Fibroblast of gingiva (primary cell): Measurements from ENCODE around the gene ADCY2.

Experiments
- DNase-seq: peaks from one replicate; pipeline ENCODE4 v3.0.0-alpha.2; 2011; ENCODE audit warnings: low read depth

ADCY2 gene

DNA sequence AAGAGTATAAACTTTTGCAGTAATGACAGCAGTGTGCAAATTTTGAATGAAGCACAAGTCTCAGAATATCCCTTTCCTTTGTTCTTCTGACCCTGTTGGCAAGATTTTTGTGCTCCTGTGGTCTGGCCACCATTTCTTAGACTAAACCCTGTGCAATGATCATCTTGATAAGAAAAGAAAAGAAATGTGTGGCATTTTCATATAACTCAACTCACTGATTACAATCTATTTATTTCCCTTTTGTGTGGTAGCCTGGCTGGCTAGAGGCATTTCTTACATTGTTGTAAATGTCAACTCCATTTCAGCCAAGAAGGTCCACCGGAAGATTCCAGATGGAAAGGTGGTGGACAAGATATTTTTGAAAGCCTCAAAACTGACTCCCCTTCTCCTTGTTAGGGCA lies 41.9 kb downstream of the ADCY2 start:
- DNase-seq = no peak

DNA sequence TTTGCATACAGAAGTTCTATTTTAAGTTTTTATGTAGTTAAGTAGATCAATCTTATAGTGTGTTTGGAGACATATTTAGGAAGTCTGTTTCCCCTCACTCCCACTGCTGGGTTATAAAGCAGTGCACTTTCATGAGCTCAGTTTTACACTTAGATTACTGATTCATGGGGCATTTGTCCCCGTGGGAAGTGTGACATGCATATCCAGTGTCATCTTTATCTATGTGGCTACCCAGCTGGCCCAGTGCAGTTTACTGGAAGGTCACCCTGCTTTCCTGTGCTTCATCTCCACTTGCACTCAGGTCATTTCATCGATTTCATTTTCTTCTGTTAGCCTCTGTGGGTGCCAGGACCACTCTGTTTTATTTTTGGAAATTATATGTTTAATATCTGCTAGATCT lies 49.1 kb downstream of the ADCY2 start:
- DNase-seq = no peak

DNA sequence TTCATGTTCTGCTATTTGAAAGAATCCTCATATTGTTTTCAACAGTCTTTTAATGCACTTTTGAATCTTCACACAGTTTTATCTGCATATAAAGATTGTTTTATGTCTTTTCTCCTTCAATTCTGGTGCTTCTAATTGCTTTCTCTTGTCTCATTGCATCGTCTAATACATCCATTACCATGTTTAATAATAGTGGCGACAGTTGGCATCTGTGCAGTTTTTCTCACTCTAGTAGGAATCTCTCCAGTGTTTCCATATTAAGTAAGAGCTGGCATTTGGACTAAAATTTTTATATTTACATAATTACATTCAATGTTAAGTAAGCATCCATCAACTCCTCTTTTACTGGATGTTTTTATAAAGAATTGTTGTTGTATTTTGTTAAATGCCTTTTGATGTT lies 49.9 kb downstream of the ADCY2 start:
- no peak for DNase-seq

DNA sequence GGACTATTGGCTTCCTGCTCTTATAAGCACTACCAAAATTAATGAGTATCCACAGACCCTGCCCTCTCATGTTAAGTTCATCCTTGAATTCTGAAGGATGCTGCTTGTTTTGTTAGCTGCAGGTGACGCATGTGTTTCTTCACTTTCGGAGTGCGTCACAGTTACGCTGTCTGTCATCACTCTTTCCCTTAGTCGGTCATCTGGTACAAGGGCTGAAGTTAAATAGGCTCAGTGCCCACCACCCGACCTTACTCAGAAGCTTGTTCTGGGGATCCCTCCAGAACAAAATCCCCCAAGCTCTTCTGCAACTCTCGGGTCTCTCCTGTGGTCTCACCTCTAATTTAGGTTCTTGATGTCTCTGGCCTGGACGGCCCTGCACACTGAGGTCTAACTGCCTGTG lies 51.0 kb downstream of the ADCY2 start:
- no peak for DNase-seq

DNA sequence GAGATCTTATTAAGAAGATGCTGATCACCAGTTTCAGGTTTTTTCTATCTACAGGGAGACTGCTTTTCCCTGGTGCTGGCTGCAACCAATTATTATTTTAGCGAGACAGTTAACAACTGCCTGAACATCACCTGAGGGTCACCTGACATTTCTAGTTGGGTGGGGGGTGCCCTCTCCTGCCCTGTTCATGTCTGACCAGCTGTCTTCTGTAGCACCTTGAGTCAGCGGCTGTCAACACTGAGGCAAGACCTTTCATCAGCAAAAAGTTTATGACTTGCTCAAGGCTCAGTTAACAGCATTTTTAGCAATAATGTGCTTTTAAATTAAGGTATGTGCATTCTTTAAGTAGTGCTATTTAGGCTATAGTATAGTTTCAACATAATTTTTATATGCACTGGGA lies 58.0 kb downstream of the ADCY2 start:
- DNase-seq = no peak

DNA sequence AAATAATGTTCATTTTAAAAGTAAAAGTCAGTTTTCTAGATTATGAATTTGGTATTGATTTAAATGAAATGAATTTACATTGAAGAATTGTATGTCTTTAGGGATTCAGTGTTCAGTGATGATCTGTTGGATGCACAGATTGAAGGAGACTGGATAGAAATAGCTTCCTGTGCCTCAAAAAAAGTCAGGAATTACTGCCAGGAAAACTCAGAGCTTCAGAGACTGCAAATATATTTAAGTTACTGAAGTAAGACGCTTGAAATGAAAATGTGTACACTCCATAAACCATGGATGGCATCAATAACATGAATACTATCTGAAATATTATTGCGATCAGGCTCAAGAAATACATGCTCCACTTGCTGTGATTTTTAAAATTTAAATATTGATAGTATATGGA lies 60.3 kb downstream of the ADCY2 start:
- DNase-seq = no peak

DNA sequence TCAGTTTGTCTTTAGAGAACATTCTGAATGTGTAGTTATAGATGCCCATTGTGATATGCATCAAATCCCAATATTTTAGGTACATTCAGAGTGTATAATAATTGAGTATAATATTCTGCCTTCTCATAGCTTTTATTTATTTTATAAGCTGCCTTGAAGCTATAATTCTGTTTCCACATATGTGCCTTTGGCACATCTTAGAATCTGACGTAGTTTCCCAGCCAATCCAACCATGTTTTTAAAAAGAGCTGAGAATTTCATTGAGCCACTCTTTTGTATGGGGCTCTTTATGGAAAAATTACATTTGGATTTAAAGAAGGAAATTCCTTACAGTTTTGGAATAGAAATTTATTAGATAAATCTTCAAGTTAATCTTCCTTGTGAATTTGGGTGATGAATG lies 65.4 kb downstream of the ADCY2 start:
- DNase-seq = no peak

DNA sequence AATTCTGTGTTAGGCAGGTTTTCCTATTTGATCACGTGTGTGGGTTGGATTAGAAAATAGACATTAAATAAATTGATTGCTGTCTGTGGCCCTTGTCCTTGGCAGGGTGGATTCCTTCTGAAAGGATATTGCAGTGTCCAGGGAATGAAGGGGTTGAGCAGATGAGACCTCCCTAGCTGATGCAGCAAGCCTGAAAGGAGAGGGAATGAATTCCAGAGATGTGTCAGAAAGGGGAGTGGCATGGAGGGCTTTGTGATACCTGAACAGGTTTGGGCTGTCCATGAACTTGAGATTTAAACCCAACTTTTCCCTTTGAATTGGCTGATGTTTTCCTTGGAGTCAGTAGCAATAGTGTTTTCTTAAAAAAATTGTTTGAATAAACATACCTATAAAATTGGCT lies 66.8 kb downstream of the ADCY2 start:
- no peak for DNase-seq

DNA sequence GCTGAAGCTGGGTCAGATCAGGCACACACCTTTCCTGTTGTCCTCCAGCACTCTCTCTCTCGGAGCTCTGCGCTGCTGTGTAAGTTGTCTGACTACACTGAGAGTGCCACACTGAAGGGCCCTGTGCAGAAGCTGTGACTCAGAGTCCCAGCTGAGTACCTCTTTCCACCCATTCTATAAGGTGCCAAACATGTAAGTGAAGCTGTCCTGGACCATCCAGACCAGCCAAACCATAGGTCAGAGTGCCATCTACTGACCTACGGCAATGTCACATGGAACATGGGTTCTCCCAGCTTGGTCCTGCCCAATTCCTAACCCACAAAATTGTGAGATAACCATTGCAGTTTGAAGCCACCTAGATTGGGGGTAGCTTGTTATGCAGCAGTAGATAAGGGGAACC lies 68.2 kb downstream of the ADCY2 start:
- DNase-seq = no peak

DNA sequence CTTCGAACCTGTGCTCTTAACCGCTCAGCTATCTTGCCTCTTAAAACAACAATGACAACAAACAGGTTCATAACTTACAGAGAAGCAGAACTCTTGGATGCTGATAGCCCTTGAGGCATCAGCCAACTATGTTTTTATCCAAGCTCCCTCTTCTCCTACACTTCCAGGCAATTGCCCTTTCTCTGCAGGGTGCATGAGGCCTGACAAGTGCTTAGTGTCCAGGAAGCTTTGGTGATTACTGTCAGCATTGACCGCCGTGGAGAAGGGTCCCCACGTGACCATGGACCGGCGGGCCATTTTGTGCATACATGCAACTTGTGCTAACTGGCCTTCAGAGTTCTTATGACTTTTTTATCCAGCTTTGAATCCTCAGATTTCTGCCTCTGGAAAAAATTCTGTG lies 71.2 kb downstream of the ADCY2 start:
- DNase-seq = no peak

DNA sequence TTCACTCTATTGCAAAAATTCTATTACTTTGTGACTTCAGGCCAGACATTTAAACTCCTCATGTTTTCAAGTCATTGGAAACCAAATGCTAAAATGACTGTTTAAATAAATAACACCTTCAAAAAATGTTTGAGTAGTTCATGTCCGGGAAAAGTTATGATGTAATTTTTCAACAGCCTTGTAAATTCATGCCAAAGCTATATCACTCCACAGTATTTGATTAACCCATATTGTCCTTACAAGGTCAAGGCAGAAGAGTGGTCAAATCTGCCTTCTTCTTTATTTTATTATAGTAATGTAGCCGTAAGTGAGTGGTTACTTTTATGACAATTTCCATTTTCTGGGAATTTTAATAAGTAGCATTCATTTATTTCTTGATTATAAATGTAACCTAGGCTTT lies 72.8 kb downstream of the ADCY2 start:
- DNase-seq = no peak

DNA sequence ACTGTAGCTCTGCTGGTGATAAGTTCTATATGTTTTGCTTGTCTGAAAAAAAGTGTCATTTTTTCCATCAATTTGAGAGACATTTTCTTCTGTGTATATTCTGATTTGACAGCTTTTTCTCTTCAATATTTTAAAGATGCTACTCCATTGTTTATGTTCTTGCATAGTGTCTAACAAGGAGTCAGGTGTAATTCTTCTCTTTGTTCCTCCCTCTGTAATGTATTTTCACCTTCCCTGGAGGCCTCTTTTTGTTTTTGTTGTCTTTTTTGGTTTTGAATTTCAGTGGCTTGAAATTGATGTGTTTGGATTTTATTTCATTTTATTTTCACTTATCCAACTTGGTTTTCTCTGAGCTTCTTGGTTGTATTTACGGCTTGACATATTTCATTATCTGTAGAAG lies 75.8 kb downstream of the ADCY2 start:
- no peak for DNase-seq

DNA sequence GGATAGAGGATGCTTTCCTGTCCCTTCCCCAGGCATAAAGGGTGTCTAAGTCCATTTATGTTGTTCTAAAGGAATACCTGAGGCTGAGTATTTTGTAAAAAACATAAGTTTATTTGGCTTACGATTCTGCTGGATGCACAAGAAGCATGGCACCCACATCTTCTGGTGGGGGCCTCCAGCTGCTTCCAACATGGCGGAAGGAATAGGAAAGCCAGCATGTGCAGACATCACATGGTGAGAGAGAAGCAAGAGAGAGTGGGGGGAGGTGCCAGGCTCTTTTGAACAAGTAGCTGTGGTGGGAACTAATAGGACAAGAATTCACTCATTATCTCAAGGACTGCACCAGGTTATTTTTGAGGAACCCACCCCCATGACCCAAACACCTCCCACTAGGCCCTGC lies 77.2 kb downstream of the ADCY2 start:
- DNase-seq = no peak

DNA sequence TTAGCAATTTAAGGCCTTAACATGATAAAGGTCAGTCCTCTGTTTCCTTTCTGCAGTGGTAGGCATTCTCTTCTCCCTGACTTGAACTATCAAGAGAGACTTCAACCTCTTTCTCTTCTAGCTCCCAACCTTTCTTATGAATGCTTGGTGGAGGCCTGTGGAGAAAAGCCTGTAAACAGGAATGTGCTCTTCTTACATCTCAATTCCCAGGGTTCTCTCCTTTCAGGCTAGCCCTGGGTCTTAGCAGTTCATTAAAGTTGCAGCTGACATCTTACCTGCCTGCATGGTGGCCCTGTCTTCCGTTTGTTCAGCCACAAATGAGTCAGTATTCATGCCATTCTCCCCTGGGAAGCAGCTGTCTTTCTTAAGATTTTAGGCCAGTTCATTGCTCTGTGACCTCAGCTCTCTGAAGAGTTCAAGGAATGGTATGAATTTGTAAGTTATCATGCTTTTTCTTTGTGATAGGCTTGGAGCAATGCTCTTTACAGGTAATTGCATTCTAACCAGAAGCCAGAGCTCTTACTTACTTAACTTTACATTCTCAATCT lies 77.8 kb downstream of the ADCY2 start:
- DNase-seq = no peak

DNA sequence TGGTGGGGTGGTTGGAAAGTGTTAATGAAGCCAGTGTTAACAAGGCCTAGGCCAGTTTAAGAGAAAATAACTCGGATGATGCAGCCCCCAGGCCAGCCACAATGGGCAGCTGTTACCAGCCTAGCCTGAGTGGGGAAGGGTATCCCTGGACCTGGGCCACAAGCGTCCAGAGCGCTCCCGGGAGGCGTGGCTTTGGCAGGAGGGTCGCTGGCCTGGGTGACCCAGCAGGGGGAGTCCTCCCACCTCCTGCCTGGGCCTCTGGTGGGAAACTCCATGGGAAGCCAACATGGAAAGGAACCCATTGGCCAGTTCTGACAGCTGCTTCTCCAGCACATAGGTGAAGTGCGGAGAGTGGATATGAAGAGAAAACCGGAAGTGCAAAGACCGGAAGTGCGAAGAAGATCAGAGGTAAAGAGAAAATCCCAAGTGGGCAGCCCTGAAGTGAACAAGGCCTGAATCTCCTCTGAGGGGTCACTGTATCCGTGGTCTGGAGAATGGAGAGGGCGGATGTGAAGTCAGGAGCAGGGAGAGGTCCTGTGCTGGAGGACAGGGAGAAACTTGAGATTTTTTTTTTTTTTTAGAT lies 79.0 kb downstream of the ADCY2 start:
- DNase-seq = no peak

DNA sequence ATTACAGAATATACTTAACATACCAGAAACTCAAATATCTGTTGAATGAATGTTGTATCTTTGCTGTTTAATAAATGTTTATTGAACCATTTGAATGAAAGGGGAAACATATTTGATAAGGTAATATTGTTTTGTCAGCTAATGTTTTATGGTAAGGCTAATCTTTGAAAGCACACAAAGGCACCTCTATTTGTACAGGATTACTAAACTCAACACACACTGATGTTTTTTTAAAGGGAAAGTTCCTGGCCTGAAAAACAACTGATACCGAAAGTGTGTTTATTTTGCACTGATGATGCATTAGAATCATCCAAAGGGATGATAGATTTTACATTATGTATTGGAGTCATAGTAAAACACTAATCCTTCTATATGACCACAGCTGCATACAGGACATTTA lies 82.5 kb downstream of the ADCY2 start:
- DNase-seq = no peak

DNA sequence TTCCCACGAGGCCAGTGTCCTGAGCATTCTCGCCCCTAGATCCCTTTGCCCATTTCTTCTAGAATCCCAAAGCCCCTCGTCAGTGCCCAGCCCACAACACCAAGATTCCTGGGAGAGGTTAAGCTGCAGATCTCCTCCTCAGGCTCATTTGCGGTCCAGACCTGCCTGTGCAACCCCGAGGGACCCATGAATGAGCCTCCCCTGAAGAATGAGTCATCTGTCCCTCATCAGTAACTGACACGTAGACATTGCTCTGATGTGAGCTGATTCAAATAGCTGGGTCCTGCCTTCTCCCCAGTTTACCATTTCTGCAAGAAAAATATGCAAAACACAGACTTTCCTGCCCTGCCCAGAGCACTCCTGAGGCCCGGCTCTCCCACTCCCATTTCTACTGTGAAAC lies 92.8 kb downstream of the ADCY2 start:
- no peak for DNase-seq

DNA sequence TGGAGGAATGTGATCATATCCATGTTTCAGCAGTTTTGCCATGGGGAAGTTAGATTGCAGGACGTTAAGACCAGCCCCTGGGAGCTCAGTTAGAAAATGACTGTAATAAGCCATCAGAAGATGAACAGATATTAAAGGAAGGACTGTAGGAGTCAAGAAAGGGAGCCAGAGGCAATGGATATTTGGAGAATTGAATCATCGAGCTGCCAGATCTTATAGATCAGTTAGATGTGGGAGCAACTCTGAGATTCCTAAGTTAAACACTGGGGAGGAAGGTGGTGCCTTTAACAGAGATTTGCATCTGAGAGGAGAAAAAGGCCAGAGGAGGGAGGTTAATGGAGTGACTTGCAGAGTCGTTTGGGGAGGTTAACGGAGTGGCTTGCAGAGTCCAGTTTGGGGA lies 96.4 kb downstream of the ADCY2 start:
- DNase-seq = no peak

DNA sequence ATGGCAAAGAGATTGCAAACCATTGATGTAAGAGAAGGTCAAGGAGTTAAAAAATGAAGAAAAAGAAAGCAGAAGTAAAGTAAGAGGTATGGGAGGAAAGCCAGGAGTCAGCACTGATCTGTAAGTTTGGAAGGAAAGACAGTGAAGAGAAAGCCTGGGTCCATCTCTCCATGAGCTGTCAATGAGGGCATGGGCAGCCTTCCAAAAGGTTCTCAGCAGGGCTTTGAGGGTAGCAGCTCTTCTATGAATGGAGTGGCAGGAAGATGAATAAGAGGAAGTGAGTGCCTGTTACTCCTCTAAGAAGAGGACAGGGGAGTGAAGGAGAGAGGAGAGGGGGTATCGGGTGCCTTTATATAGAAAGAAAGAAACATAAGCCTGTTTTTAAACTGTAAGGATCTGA lies 97.1 kb downstream of the ADCY2 start:
- no peak for DNase-seq

DNA sequence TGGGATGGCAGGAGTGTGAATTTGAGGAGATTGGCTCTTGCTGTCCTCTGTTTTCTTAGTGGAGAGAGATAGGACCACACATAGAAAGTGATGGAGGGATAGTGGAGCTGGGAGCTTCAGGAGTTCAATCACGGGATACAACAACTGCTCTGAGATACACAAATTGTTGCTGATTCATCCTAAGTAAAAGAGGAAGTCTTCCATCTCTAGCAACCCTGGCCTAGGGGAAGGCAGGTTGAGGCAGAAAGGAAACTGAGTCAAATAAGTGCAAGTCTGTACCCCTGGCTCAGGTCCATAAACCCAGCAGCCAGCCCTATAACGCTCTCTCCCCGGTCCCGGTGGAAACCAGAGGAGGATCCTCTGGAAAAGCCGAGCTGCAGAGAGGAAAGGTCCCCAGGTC lies 97.7 kb downstream of the ADCY2 start:
- no peak for DNase-seq

DNA sequence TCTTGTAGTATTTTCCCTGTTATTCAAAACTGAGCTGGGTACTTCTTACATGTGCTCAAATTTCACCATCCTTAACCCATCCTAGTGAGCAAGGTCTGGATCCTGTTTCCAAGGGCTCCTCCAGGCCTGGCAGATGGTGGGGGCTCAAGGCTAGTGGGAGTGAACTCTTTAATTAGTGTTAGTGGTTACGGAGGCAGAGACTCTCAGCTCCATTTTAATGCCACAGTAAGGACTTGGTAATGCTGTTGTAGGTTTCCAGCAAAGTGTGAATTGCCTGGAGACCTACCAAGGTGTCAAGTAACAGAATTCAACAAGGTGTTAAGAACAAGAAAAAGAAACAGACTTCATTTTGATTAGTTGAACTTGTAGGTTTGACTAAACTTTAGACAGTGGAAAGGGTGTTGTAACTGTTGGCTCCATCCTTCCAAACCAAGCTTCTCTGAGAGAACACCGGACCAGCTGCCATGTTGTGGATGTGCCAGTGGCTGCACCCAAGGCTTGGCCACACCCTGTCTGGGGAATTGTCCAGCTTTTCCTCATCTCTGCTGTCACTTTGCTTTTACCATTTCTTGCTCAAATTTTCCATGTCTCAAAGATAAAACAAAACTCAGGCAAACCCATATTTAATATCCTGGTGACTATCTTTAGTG lies 98.7 kb downstream of the ADCY2 start:
- no peak for DNase-seq

DNA sequence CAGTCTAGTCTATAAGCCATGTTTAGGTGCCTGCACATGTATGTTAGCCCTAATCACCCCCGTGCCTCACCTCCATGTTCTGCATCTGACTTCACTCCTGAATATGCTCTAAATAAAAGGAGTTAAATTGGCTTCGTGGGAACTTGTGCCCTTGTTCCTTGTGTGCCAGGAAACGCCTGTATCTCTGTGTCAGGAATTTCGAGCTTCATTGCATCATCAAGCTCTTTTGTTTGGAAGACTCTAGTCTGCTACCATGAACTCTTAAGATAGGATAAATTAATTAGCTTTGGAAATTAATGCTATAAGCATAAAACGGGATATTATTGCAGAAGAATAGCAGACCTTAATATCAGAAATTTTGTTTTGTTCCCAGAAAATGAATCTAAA lies 99.2 kb downstream of the ADCY2 start:
- no peak for DNase-seq

DNA sequence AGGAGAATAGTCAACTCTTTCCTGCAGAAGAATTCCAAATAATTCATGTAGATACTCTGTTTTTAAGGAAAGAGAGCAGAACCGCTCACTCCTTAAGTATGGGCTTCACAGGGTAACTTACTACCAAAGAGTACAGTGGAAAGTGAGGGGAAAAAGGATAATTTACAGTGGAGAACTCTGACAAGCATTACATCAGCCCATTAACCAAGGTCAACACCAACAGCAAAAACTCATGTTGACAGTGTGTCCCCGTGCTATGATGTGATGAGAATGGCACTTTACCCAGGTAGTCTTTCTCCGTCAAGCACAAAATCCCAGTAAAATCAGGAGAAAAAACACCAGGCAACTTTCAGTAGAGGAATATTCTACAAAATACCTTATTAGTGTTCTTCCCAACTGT lies 104.3 kb downstream of the ADCY2 start:
- no peak for DNase-seq

DNA sequence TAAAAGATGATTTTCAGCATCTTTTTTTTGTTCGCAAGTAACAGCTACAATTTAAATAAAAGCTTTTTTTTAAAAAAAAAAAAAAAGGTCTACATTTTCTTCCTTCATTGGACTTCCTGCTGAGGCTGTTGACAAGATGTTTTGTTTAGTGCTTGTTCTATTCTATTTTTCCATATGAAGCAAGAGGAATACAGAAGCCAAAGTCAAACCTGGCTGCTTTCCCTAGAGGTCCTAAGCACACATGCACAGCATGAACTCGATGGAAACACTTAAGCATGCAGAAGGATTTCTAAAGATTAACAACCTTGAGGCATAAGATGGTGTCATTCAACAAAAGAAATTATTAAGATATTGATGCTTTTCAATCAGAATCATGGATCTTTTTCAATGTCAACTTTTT lies 105.1 kb downstream of the ADCY2 start:
- DNase-seq = no peak
